Ishikawa (cell line): ENCODE measurements around the gene RNF152.

Experiments
- CEBPB ChIP-seq: IDR thresholded peaks from 2 replicates; pipeline ENCODE4 v1.6.1; 2012
- CREB1 ChIP-seq: IDR thresholded peaks from 2 replicates; pipeline ENCODE4 v1.6.1; 2012; ENCODE audit warnings: low read depth
- EGR1 ChIP-seq: IDR thresholded peaks from 2 replicates; pipeline ENCODE4 v1.6.1; 2012
- EP300 ChIP-seq: IDR thresholded peaks from 2 replicates; pipeline ENCODE4 v1.6.1; 2012; ENCODE audit warnings: borderline replicate concordance
- FOXM1 ChIP-seq: IDR thresholded peaks from 2 replicates; pipeline ENCODE4 v1.6.1; 2012; ENCODE audit warnings: low read depth, borderline replicate concordance
- NFIC ChIP-seq: IDR thresholded peaks from 2 replicates; pipeline ENCODE4 v1.6.1; 2012
- RAD21 ChIP-seq: IDR thresholded peaks from 2 replicates; pipeline ENCODE4 v1.6.1; 2012; ENCODE audit warnings: low read depth
- TAF1 ChIP-seq: IDR thresholded peaks from 2 replicates; pipeline ENCODE4 v1.6.1; 2012; ENCODE audit warnings: low read depth, mild to moderate bottlenecking
- TCF12 ChIP-seq: IDR thresholded peaks from 2 replicates; pipeline ENCODE4 v1.6.1; 2012; ENCODE audit warnings: low read depth
- TEAD4 ChIP-seq: IDR thresholded peaks from 2 replicates; pipeline ENCODE4 v1.6.1; 2012
- YY1 ChIP-seq: IDR thresholded peaks from 2 replicates; pipeline ENCODE4 v1.6.1; 2012; ENCODE audit warnings: low read depth
- ZBTB7A ChIP-seq: IDR thresholded peaks from 2 replicates; pipeline ENCODE4 v1.6.1; 2012; ENCODE audit warnings: low read depth
- TF ChIP-seq, protein P1 (sequence below): IDR thresholded peaks from 2 replicates; pipeline ENCODE4 v1.6.1; 2012
- TF ChIP-seq, protein P2 (sequence below): IDR thresholded peaks from 2 replicates; pipeline ENCODE4 v1.6.1; 2012
- TF ChIP-seq, protein P3 (sequence below): IDR thresholded peaks from 2 replicates; pipeline ENCODE4 v1.6.1; 2012; ENCODE audit warnings: low read depth, mild to moderate bottlenecking

Gene RNF152

DNA sequence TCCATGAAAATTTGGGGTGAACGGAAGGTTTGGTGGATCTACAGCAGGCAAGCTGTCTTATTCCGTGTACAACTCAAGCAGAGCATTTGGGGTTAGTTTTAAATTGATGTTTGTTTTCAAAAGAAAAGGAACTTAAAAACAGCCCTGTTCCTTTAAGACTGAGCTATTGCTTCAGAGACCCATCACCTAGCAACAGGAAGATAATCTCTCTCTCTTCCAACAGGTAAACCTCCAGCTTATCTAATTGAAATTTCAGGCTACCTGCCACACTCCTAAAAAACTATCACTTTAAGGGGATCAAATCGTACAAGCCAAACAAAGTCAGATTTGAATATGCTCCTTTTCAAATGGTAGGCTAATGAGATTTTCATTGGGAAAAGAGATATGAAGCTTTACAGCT lies 101.8 kb downstream of the RNF152 start:
- TF ChIP-seq, protein P1, sequence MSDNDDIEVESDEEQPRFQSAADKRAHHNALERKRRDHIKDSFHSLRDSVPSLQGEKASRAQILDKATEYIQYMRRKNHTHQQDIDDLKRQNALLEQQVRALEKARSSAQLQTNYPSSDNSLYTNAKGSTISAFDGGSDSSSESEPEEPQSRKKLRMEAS, result no peak
- TF ChIP-seq, protein P2, sequence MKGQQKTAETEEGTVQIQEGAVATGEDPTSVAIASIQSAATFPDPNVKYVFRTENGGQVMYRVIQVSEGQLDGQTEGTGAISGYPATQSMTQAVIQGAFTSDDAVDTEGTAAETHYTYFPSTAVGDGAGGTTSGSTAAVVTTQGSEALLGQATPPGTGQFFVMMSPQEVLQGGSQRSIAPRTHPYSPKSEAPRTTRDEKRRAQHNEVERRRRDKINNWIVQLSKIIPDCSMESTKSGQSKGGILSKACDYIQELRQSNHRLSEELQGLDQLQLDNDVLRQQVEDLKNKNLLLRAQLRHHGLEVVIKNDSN, result no peak
- TF ChIP-seq NFIC, result no peak
- TF ChIP-seq, protein P3, sequence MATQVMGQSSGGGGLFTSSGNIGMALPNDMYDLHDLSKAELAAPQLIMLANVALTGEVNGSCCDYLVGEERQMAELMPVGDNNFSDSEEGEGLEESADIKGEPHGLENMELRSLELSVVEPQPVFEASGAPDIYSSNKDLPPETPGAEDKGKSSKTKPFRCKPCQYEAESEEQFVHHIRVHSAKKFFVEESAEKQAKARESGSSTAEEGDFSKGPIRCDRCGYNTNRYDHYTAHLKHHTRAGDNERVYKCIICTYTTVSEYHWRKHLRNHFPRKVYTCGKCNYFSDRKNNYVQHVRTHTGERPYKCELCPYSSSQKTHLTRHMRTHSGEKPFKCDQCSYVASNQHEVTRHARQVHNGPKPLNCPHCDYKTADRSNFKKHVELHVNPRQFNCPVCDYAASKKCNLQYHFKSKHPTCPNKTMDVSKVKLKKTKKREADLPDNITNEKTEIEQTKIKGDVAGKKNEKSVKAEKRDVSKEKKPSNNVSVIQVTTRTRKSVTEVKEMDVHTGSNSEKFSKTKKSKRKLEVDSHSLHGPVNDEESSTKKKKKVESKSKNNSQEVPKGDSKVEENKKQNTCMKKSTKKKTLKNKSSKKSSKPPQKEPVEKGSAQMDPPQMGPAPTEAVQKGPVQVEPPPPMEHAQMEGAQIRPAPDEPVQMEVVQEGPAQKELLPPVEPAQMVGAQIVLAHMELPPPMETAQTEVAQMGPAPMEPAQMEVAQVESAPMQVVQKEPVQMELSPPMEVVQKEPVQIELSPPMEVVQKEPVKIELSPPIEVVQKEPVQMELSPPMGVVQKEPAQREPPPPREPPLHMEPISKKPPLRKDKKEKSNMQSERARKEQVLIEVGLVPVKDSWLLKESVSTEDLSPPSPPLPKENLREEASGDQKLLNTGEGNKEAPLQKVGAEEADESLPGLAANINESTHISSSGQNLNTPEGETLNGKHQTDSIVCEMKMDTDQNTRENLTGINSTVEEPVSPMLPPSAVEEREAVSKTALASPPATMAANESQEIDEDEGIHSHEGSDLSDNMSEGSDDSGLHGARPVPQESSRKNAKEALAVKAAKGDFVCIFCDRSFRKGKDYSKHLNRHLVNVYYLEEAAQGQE, result no peak
- no peak for TF ChIP-seq CREB1
- TF ChIP-seq FOXM1, result no peak
- TF ChIP-seq TAF1, result no peak
- no peak for TF ChIP-seq RAD21
- no peak for TF ChIP-seq EP300
- no peak for TF ChIP-seq TEAD4
- TF ChIP-seq EGR1, result no peak

DNA sequence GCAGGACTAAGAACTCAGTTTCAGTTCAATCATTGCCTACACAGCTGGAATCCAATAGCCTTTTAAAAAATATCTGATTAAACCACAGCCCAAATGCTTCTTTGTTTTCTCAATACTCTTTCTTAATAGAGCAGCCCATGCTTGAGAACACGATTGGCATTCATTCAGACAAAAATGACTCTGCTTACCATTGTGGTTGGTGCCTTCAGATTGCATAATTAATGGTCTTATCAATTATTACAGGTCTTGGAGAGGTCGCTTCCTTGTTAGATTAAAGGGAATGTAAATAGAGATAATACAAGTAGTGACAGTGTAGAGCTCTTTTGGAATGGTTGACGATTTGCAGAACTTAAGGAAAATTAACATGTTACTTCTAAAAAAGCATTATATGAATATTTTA lies 107.2 kb downstream of the RNF152 start:
- no peak for TF ChIP-seq NFIC
- TF ChIP-seq EGR1, result no peak
- TF ChIP-seq, protein P1, result no peak
- TF ChIP-seq TEAD4, result no peak
- no peak for TF ChIP-seq TCF12

DNA sequence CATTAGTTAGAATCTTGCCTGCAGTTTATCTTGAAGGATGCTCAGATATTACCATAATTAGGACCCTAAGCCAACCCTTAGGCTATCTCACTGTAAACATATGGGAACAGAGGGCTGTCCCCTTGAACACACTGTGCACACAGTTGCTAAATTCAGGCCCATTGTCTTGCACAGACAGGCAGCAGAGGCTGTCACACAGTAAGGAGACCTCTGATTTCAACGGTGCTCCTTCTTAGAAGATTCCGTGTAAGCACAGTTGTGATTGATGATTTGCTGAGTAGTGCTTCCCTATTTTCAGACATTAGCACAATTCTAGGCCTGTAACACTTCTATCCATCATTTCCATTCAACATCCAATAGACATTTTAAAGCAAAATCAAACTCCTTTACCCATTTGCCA lies 108.0 kb downstream of the RNF152 start:
- TF ChIP-seq FOXM1, result no peak
- TF ChIP-seq, protein P1, result no peak
- TF ChIP-seq RAD21, result no peak
- no peak for TF ChIP-seq TEAD4
- no peak for TF ChIP-seq TAF1
- TF ChIP-seq, protein P2, result no peak
- no peak for TF ChIP-seq EGR1
- TF ChIP-seq ZBTB7A, result no peak
- no peak for TF ChIP-seq NFIC
- no peak for TF ChIP-seq TCF12
- no peak for TF ChIP-seq YY1
- TF ChIP-seq, protein P3, result no peak
- TF ChIP-seq EP300, result no peak
- no peak for TF ChIP-seq CREB1
- no peak for TF ChIP-seq CEBPB

DNA sequence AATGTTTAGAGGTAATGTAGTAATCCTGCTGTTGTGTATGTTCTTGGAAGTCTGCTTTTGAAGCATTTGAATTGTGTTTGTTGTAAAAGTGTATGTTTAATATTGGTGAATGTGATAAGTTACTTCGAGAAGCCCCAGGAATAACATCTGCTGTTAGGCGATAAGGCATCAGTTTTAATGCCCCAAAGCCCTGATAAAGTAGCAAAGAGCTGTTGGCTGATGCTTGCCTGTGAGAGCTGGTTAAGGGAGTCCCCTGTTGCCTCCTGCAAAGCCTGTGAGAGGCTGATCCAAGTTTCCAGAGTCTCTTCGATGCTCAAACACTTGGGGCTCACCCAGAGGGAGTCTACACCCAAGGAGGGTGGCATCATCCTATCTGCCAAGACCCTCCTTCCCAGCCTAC lies 110.3 kb downstream of the RNF152 start:
- TF ChIP-seq EP300 (no peak), ZBTB7A (no peak)

DNA sequence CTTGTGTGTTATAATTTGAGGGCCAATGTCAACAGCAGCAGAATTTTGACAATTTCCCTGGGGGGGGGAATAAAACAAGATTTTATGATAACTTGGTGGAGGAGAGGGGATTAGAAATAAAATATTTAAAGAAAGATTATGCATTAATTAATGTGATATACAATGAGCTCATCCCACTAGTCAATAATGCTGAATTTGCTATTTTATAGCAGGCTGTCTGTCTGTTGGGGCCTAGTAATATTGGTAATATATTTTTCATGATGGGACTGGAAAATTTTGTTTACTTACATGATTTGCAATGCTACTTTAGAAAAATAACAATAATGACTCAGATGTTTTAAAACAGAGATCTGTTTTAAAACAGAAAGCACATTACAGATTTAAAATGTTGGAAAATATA lies 118.0 kb downstream of the RNF152 start:
- TF ChIP-seq, protein P1, result no peak
- TF ChIP-seq EP300 (no peak), NFIC (no peak), ZBTB7A (no peak), TAF1 (no peak), EGR1 (no peak), RAD21 (no peak), CEBPB (no peak), YY1 (no peak), TCF12 (no peak), TEAD4 (no peak)
- TF ChIP-seq, protein P3, result no peak
- TF ChIP-seq, protein P2, result no peak
